ENCODE measurements around the gene CYB5B. TPM values are rescaled to one million over a fixed set of nuclear protein-coding genes. Genes with fewer than 3 reads are reported as not detected.

Gene CYB5B
- total RNA-seq, 1 donor = 67.7 TPM

DNA sequence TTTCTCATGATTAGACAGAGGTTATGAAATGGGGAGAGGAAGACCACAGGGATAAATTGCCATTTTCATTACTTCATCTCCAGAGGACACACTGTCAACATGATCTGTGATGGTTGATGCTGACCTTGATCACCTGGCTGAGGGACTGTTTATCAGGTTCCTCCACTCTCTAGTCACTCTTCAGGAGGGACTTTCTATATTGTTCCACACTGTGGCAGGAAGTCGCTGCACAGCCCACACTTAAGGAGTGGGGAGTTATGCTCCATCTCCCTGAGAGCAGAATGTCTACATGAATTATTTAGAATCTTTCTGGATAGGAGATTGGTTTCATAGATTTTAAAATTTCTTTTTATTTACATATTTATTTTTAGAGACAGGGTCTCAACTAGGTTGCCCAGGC, 46.7 kb downstream of the CYB5B start:
- no peak overlapping the region for H2AFZ ChIP-seq (ENCODE audit: low read length)
- no peaks in the 10 kb centered on the region for H3K79me2 ChIP-seq (ENCODE audit: insufficient read depth, low read length)
- DNase-seq (ENCODE audit: insufficient read length, low spot score, missing footprints) = no peak
- H3K36me3 ChIP-seq (ENCODE audit: insufficient read depth, low read length) = no peaks in the 10 kb centered on the region
- TF ChIP-seq CTCF (IDR thresholded peaks at IDR 0.05; ENCODE audit: extremely low read depth, low read depth, low read length) = no peak
- no peak overlapping the region for H3K27ac ChIP-seq (ENCODE audit: low read depth, low read length)
- H3K4me1 ChIP-seq (ENCODE audit: insufficient read depth, low read length) = peaks cover 10% of the 10 kb centered on the region
- H3K9me3 ChIP-seq (ENCODE audit: low read depth, low read length) = no peaks in the 10 kb centered on the region
- H3K27me3 ChIP-seq (ENCODE audit: insufficient read depth, low read length) = no peaks in the 10 kb centered on the region
- no peak overlapping the region for H3K4me3 ChIP-seq (ENCODE audit: insufficient read depth, low read length)
- no peak overlapping the region for H3K4me2 ChIP-seq (ENCODE audit: insufficient read depth, low read length)
- H4K20me1 ChIP-seq (ENCODE audit: insufficient read depth, low read length) = no peaks in the 10 kb centered on the region

- no peak overlapping the region for H3K27ac ChIP-seq (ENCODE audit: low read depth, low read length)
- peaks cover 24% of the 10 kb centered on the region for H3K4me1 ChIP-seq (ENCODE audit: insufficient read depth, low read length)
- no peaks in the 10 kb centered on the region for H3K27me3 ChIP-seq (ENCODE audit: insufficient read depth, low read length)
- H4K20me1 ChIP-seq (ENCODE audit: insufficient read depth, low read length) = no peaks in the 10 kb centered on the region
- no peak for TF ChIP-seq CTCF (IDR thresholded peaks at IDR 0.05; ENCODE audit: extremely low read depth, low read depth, low read length)
- no peak for DNase-seq (ENCODE audit: insufficient read length, low spot score, missing footprints)
- H2AFZ ChIP-seq (ENCODE audit: low read length) = no peak overlapping the region
- H3K9me3 ChIP-seq (ENCODE audit: low read depth, low read length) = no peaks in the 10 kb centered on the region
- no peaks in the 10 kb centered on the region for H3K79me2 ChIP-seq (ENCODE audit: insufficient read depth, low read length)
- no peaks in the 10 kb centered on the region for H3K36me3 ChIP-seq (ENCODE audit: insufficient read depth, low read length)
- no peak overlapping the region for H3K4me3 ChIP-seq (ENCODE audit: insufficient read depth, low read length)
- H3K4me2 ChIP-seq (ENCODE audit: insufficient read depth, low read length) = no peak overlapping the region
Measured at GRCh38 chr16:69474408-69474807, 50.0 kb downstream of the CYB5B start.

DNA sequence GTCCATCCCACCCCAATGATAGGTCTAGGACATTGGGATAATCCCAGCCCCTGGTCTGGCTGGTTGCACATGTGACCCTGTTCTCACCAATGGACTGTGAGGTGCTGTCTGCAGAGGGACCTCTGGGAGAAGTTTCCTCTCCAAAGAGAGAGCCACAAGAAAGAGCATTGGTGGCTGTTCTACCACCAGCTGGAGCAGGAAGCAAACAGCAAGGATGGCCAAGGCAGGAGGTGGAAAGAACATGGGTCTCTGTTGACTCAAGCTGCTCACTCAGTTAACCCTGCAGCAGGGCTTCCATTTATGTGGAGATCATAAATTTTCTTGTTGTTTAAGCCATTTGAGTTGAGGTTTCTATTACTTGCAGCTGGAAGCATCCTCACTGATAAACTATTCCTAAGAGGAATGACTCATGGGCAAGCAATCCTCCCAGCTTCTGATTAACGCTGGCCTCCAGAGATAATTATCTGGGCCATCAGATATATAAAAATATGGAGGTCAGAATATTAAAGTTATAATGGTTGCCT, 52.6 kb downstream of the CYB5B start:
- no peaks in the 10 kb centered on the region for H4K20me1 ChIP-seq (ENCODE audit: insufficient read depth, low read length)
- H3K9me3 ChIP-seq (ENCODE audit: low read depth, low read length) = no peaks in the 10 kb centered on the region
- DNase-seq (ENCODE audit: insufficient read length, low spot score, missing footprints) = peak; percentile 88
- H2AFZ ChIP-seq (ENCODE audit: low read length) = no peak overlapping the region
- no peak for TF ChIP-seq CTCF (IDR thresholded peaks at IDR 0.05; ENCODE audit: extremely low read depth, low read depth, low read length)
- H3K79me2 ChIP-seq (ENCODE audit: insufficient read depth, low read length) = no peaks in the 10 kb centered on the region
- no peaks in the 10 kb centered on the region for H3K36me3 ChIP-seq (ENCODE audit: insufficient read depth, low read length)
- H3K27me3 ChIP-seq (ENCODE audit: insufficient read depth, low read length) = no peaks in the 10 kb centered on the region
- peak overlapping the region; percentile 37 for H3K27ac ChIP-seq (ENCODE audit: low read depth, low read length)
- peak overlapping the region; percentile 66 for H3K4me2 ChIP-seq (ENCODE audit: insufficient read depth, low read length)
- H3K4me1 ChIP-seq (ENCODE audit: insufficient read depth, low read length) = peaks cover 29% of the 10 kb centered on the region
- peak overlapping the region; percentile 5 for H3K4me3 ChIP-seq (ENCODE audit: insufficient read depth, low read length)

- Histone ChIP-seq H3K27me3 (ENCODE audit: insufficient read depth, low read length) (no peaks in the 10 kb centered on the region), H4K20me1 (ENCODE audit: insufficient read depth, low read length) (no peaks in the 10 kb centered on the region), H2AFZ (ENCODE audit: low read length) (no peak overlapping the region), H3K27ac (ENCODE audit: low read depth, low read length) (peak overlapping the region; percentile 37), H3K4me2 (ENCODE audit: insufficient read depth, low read length) (peak overlapping the region; percentile 66), H3K9me3 (ENCODE audit: low read depth, low read length) (no peaks in the 10 kb centered on the region), H3K36me3 (ENCODE audit: insufficient read depth, low read length) (no peaks in the 10 kb centered on the region), H3K4me1 (ENCODE audit: insufficient read depth, low read length) (peaks cover 35% of the 10 kb centered on the region), H3K79me2 (ENCODE audit: insufficient read depth, low read length) (no peaks in the 10 kb centered on the region), H3K4me3 (ENCODE audit: insufficient read depth, low read length) (peak overlapping the region; percentile 5)
- TF ChIP-seq CTCF (IDR thresholded peaks at IDR 0.05; ENCODE audit: extremely low read depth, low read depth, low read length) = no peak
- no peak for DNase-seq (ENCODE audit: insufficient read length, low spot score, missing footprints)
Measured at GRCh38 chr16:69477546-69477945, 53.1 kb downstream of the CYB5B start.
